ENCODE data around the gene CAST. TPM values are rescaled to one million over a fixed set of nuclear protein-coding genes. Genes with fewer than 3 reads are reported as not detected.

The CAST gene
- total RNA-seq, 3 donors from 2014 or later = 221 to 400 (median 287) TPM

- H3K27me3 ChIP-seq = no peaks in the 10 kb centered on the region
- no peaks in the 10 kb centered on the region for H3K9me3 ChIP-seq
- no peaks in the 10 kb centered on the region for H3K4me1 ChIP-seq
- peaks cover 13% of the 10 kb centered on the region for H3K36me3 ChIP-seq
- TF ChIP-seq CTCF (IDR thresholded peaks at IDR 0.05) = no peak
- no peak for TF ChIP-seq POLR2AphosphoS5 (IDR thresholded peaks at IDR 0.05)
- no peak for TF ChIP-seq POLR2A (IDR thresholded peaks at IDR 0.05)
- no peak for DNase-seq (ENCODE audit: low spot score in 2 of 2)
- intact Hi-C loops (cut with DNase I; ENCODE audit: low total_unique reads) = no loop called here
- H3K4me3 ChIP-seq = no peak overlapping the region
- no peak overlapping the region for H3K27ac ChIP-seq
Measured at GRCh38 chr5:96768708-96769251, 106.6 kb downstream of the CAST start.

GRCh38 chr5:96771395-96771794 is 109.2 kb downstream of the CAST start:
- intact Hi-C loops (cut with DNase I; ENCODE audit: low total_unique reads) = no loop called here
- Histone ChIP-seq H3K27ac (no peak overlapping the region), H3K4me1 (no peaks in the 10 kb centered on the region), H3K4me3 (no peak overlapping the region), H3K9me3 (no peaks in the 10 kb centered on the region), H3K27me3 (no peaks in the 10 kb centered on the region), H3K36me3 (peaks cover 3% of the 10 kb centered on the region)
- DNase-seq (ENCODE audit: low spot score in 2 of 2) = no peak
- TF ChIP-seq POLR2AphosphoS5 (IDR thresholded peaks at IDR 0.05) (no peak), CTCF (IDR thresholded peaks at IDR 0.05) (no peak), POLR2A (IDR thresholded peaks at IDR 0.05) (no peak)

- no peaks in the 10 kb centered on the region for H3K9me3 ChIP-seq
- H3K27ac ChIP-seq = no peak overlapping the region
- no peak for TF ChIP-seq CTCF (IDR thresholded peaks at IDR 0.05)
- TF ChIP-seq POLR2AphosphoS5 (IDR thresholded peaks at IDR 0.05) = no peak
- TF ChIP-seq POLR2A (IDR thresholded peaks at IDR 0.05) = no peak
- no peaks in the 10 kb centered on the region for H3K4me1 ChIP-seq
- no peaks in the 10 kb centered on the region for H3K27me3 ChIP-seq
- intact Hi-C loops (cut with DNase I; ENCODE audit: low total_unique reads) = no loop called here
- DNase-seq (ENCODE audit: low spot score in 2 of 2) = no peak
- H3K4me3 ChIP-seq = no peak overlapping the region
- H3K36me3 ChIP-seq = no peaks in the 10 kb centered on the region
Measured at GRCh38 chr5:96772111-96772510, 109.9 kb downstream of the CAST start.

GRCh38 chr5:96772542-96772941 is 110.4 kb downstream of the CAST start:
- H3K4me3 ChIP-seq = no peak overlapping the region
- H3K4me1 ChIP-seq = no peaks in the 10 kb centered on the region
- no peak for DNase-seq (ENCODE audit: low spot score in 2 of 2)
- TF ChIP-seq POLR2AphosphoS5 (IDR thresholded peaks at IDR 0.05) (no peak), CTCF (IDR thresholded peaks at IDR 0.05) (no peak), POLR2A (IDR thresholded peaks at IDR 0.05) (no peak)
- H3K36me3 ChIP-seq = no peaks in the 10 kb centered on the region
- no peak overlapping the region for H3K27ac ChIP-seq
- intact Hi-C loops (cut with DNase I; ENCODE audit: low total_unique reads) = no loop called here
- H3K27me3 ChIP-seq = no peaks in the 10 kb centered on the region
- no peaks in the 10 kb centered on the region for H3K9me3 ChIP-seq

- Histone ChIP-seq H3K4me3 (no peak overlapping the region), H3K4me1 (no peaks in the 10 kb centered on the region), H3K27me3 (no peaks in the 10 kb centered on the region), H3K36me3 (no peaks in the 10 kb centered on the region), H3K9me3 (no peaks in the 10 kb centered on the region), H3K27ac (no peak overlapping the region)
- TF ChIP-seq POLR2A (IDR thresholded peaks at IDR 0.05) (no peak), CTCF (IDR thresholded peaks at IDR 0.05) (no peak), POLR2AphosphoS5 (IDR thresholded peaks at IDR 0.05) (no peak)
- intact Hi-C loops (cut with DNase I; ENCODE audit: low total_unique reads) = no loop called here
- no peak for DNase-seq (ENCODE audit: low spot score in 2 of 2)
Measured at GRCh38 chr5:96775050-96775449, 112.9 kb downstream of the CAST start.
